Measurements from ENCODE around the gene IFT172. TPM values are rescaled to one million over a fixed set of nuclear protein-coding genes. Genes with fewer than 3 reads are reported as not detected.

Gene IFT172
- total RNA-seq, 4 donors from 2014 or later, result 7.6 to 19.6 (median 13.5) TPM

DNA sequence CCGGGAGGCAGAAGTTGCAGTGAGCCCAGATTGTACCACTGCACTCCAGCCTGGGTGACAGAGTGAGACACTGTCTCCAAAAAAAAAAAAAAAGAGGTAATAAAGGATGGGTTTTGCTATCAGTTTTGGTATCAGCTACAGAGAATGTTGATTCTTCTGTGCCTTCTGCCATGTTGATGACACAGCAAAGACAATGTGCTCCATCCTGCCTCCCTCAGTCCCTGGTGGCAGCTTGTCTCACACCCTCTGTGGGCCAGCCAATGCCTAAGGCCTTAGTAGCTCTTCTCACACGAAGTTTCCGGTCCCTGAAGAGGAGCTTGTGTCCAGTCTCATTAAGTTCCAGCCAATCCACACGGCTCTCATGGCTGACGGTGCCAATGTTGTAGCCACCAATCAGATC is 17.6 kb downstream of the IFT172 start:
- DNase-seq, result no peak
- no peak overlapping the region for H3K4me3 ChIP-seq
- H3K4me1 ChIP-seq, result no peaks in the 10 kb centered on the region
- H3K36me3 ChIP-seq, result peaks cover 4 to 65% (median 4%) of the 10 kb centered on the region in 3 donors
- no peak for TF ChIP-seq POLR2A (IDR thresholded peaks at IDR 0.05)
- TF ChIP-seq CTCF (IDR thresholded peaks at IDR 0.05), result no peak
- no peak overlapping the region for H3K27ac ChIP-seq
- no peaks in the 10 kb centered on the region for H3K27me3 ChIP-seq
- no peaks in the 10 kb centered on the region for H3K9me3 ChIP-seq
- intact Hi-C loops (cut with DNase I), result no loop called here
- WGBS, 2 donors, result 82% methylated on average over 3 to 5 of the region's 5 CpGs

GRCh38 chr2:27464443-27464842 is 25.1 kb downstream of the IFT172 start:
- no peak overlapping the region for H3K4me3 ChIP-seq
- no peaks in the 10 kb centered on the region for H3K4me1 ChIP-seq
- intact Hi-C loops (cut with DNase I), result no loop called here
- TF ChIP-seq CTCF (IDR thresholded peaks at IDR 0.05) (no peak), POLR2A (IDR thresholded peaks at IDR 0.05) (no peak)
- H3K27me3 ChIP-seq, result no peaks in the 10 kb centered on the region
- peaks cover 0 to 41% (median 3%) of the 10 kb centered on the region in 3 donors for H3K36me3 ChIP-seq
- H3K27ac ChIP-seq, result no peak overlapping the region
- WGBS, 2 donors, result 93 to 95% methylated on average over 6 to 7 of the region's 7 CpGs
- no peak for DNase-seq
- H3K9me3 ChIP-seq, result no peaks in the 10 kb centered on the region

DNA sequence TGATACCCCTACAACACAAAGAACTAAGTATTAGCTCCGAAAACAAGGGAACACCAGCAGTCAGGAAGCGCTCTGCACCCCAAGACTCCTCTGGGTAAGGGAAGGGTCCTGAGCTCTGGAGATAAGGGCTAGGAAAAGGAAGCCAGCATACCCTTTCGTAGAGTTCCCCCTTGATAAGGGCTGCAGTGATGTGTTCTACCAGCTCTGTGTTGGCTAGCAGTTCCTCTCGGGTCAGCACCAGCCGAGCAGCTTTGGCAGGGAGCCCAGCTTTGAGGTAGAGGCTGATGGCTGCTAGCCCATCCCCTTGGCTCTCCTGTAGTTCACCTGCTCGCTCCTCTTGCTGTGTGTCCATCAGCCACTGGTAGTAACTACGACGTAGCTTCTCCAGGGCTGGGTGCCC is 28.4 kb downstream of the IFT172 start:
- Histone ChIP-seq H3K27ac (no peak overlapping the region), H3K27me3 (no peaks in the 10 kb centered on the region), H3K36me3 (peaks cover 0 to 74% (median 12%) of the 10 kb centered on the region in 3 donors), H3K9me3 (no peaks in the 10 kb centered on the region), H3K4me1 (no peaks in the 10 kb centered on the region), H3K4me3 (no peak overlapping the region)
- 75 to 88% methylated on average over 3 to 4 of the region's 8 CpGs for WGBS, 2 donors
- intact Hi-C loops (cut with DNase I), result no loop called here
- DNase-seq, result no peak
- TF ChIP-seq POLR2A (IDR thresholded peaks at IDR 0.05) (no peak), CTCF (IDR thresholded peaks at IDR 0.05) (no peak)

- Histone ChIP-seq H3K27ac (no peak overlapping the region), H3K4me1 (no peaks in the 10 kb centered on the region), H3K4me3 (no peak overlapping the region), H3K27me3 (no peaks in the 10 kb centered on the region), H3K36me3 (peaks cover 4 to 89% (median 18%) of the 10 kb centered on the region in 3 donors), H3K9me3 (no peaks in the 10 kb centered on the region)
- WGBS, 2 donors, result 83 to 100% methylated on average over 1 to 2 of the region's 7 CpGs
- no peak for DNase-seq
- intact Hi-C loops (cut with DNase I), result no loop called here
- TF ChIP-seq POLR2A (IDR thresholded peaks at IDR 0.05) (no peak), CTCF (IDR thresholded peaks at IDR 0.05) (no peak)
Measured at GRCh38 chr2:27453968-27454367, 35.6 kb downstream of the IFT172 start.

- Histone ChIP-seq H3K27ac (no peak overlapping the region), H3K27me3 (no peaks in the 10 kb centered on the region), H3K9me3 (no peaks in the 10 kb centered on the region), H3K4me3 (no peak overlapping the region), H3K36me3 (peaks cover 4 to 80% (median 14%) of the 10 kb centered on the region in 3 donors), H3K4me1 (peaks cover 0 to 5% (median 0%) of the 10 kb centered on the region in 3 donors)
- TF ChIP-seq CTCF (IDR thresholded peaks at IDR 0.05) (no peak), POLR2A (IDR thresholded peaks at IDR 0.05) (no peak)
- DNase-seq, result no peak
- intact Hi-C loops (cut with DNase I), result no loop called here
- 86 to 100% methylated on average over 1 of the region's 1 CpG for WGBS, 2 donors
Measured at GRCh38 chr2:27451095-27451494, 38.4 kb downstream of the IFT172 start.
